ENCODE results near the gene BZW2.

DNA sequence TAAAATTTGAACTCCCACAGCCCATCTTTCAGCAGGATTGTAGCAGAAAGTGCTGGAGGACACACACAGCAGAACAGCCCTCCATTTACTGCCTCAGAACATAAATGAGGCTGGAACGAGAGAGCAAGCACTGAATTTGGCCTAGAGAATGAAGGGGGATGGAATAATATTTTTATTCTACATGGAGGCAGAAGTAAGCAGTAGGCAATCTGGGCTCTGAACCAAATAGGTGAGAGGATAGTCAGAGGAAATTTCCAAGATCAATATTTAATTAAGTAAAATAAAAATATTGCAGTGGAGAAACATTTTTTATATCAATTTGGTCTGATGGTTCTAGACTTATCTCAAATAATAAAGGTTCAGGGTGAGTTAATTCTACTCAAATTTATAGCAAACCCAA is 78.4 kb downstream of the BZW2 start:
- no peak; the same call in 1 of the 2 replicates for TF ChIP-seq CTCF (conservative IDR thresholded peaks at IDR 0.05)
- TF ChIP-seq ZFX (IDR thresholded peaks at IDR 0.05) = no peak
